ENCODE measurements around the gene CCDC63. TPM values are rescaled to one million over a fixed set of nuclear protein-coding genes. Genes with fewer than 3 reads are reported as not detected.
"Not testable (repeated sequence)": the region's sequence is repeated elsewhere in the genome, so short reads cannot be mapped to it uniquely, and the experiment has no call there.

The CCDC63 gene
- total RNA-seq, 1 donor: not detected

GRCh38 chr12:110943373-110943772 is 96.6 kb downstream of the CCDC63 start:
- Histone ChIP-seq H3K9me3 (ENCODE audit: low read depth, low read length) (peaks cover 2% of the 10 kb centered on the region), H3K4me2 (ENCODE audit: insufficient read depth, low read length) (no peak overlapping the region), H2AFZ (ENCODE audit: low read length) (no peak overlapping the region), H4K20me1 (ENCODE audit: insufficient read depth, low read length) (no peaks in the 10 kb centered on the region), H3K27ac (ENCODE audit: low read depth, low read length) (no peak overlapping the region), H3K36me3 (ENCODE audit: insufficient read depth, low read length) (no peaks in the 10 kb centered on the region), H3K4me1 (ENCODE audit: insufficient read depth, low read length) (no peaks in the 10 kb centered on the region), H3K4me3 (ENCODE audit: insufficient read depth, low read length) (no peak overlapping the region), H3K79me2 (ENCODE audit: insufficient read depth, low read length) (no peaks in the 10 kb centered on the region), H3K27me3 (ENCODE audit: insufficient read depth, low read length) (no peaks in the 10 kb centered on the region)
- TF ChIP-seq CTCF (IDR thresholded peaks at IDR 0.05; ENCODE audit: extremely low read depth, low read depth, low read length): no peak
- no peak for DNase-seq (ENCODE audit: insufficient read length, low spot score, missing footprints)

GRCh38 chr12:110948041-110948440 is 101.3 kb downstream of the CCDC63 start:
- Histone ChIP-seq H3K4me1 (ENCODE audit: insufficient read depth, low read length) (no peaks in the 10 kb centered on the region), H3K27ac (ENCODE audit: low read depth, low read length) (no peak overlapping the region), H3K4me2 (ENCODE audit: insufficient read depth, low read length) (no peak overlapping the region), H3K79me2 (ENCODE audit: insufficient read depth, low read length) (no peaks in the 10 kb centered on the region), H3K4me3 (ENCODE audit: insufficient read depth, low read length) (no peak overlapping the region), H3K27me3 (ENCODE audit: insufficient read depth, low read length) (no peaks in the 10 kb centered on the region), H3K36me3 (ENCODE audit: insufficient read depth, low read length) (no peaks in the 10 kb centered on the region), H2AFZ (ENCODE audit: low read length) (no peak overlapping the region), H3K9me3 (ENCODE audit: low read depth, low read length) (peaks cover 2% of the 10 kb centered on the region), H4K20me1 (ENCODE audit: insufficient read depth, low read length) (no peaks in the 10 kb centered on the region)
- no peak for DNase-seq (ENCODE audit: insufficient read length, low spot score, missing footprints)
- TF ChIP-seq CTCF (IDR thresholded peaks at IDR 0.05; ENCODE audit: extremely low read depth, low read depth, low read length): no peak

- not testable (repeated sequence) for H3K36me3 ChIP-seq (ENCODE audit: insufficient read depth, low read length); H2AFZ ChIP-seq (ENCODE audit: low read length); DNase-seq (ENCODE audit: insufficient read length, low spot score, missing footprints); H3K27me3 ChIP-seq (ENCODE audit: insufficient read depth, low read length); H3K79me2 ChIP-seq (ENCODE audit: insufficient read depth, low read length); H3K9me3 ChIP-seq (ENCODE audit: low read depth, low read length); H4K20me1 ChIP-seq (ENCODE audit: insufficient read depth, low read length); H3K4me2 ChIP-seq (ENCODE audit: insufficient read depth, low read length); H3K4me3 ChIP-seq (ENCODE audit: insufficient read depth, low read length); H3K27ac ChIP-seq (ENCODE audit: low read depth, low read length); H3K4me1 ChIP-seq (ENCODE audit: insufficient read depth, low read length)
These were observed 103.7 kb downstream of the CCDC63 start for GRCh38 chr12:110950466-110950865.

- H3K9me3 ChIP-seq (ENCODE audit: low read depth, low read length); H3K36me3 ChIP-seq (ENCODE audit: insufficient read depth, low read length); H3K4me3 ChIP-seq (ENCODE audit: insufficient read depth, low read length); H4K20me1 ChIP-seq (ENCODE audit: insufficient read depth, low read length); H3K4me1 ChIP-seq (ENCODE audit: insufficient read depth, low read length); H3K27me3 ChIP-seq (ENCODE audit: insufficient read depth, low read length); DNase-seq (ENCODE audit: insufficient read length, low spot score, missing footprints); H3K27ac ChIP-seq (ENCODE audit: low read depth, low read length); H3K79me2 ChIP-seq (ENCODE audit: insufficient read depth, low read length); H2AFZ ChIP-seq (ENCODE audit: low read length); H3K4me2 ChIP-seq (ENCODE audit: insufficient read depth, low read length): not testable (repeated sequence)
These were observed 104.1 kb downstream of the CCDC63 start for GRCh38 chr12:110950867-110951266.

Other genes starting within 250 kb of the CCDC63 start
- gene TCTN1, start 232.9 kb upstream of the CCDC63 start, total RNA-seq: 45.2 and 61.9 TPM in 2 replicates
- gene HVCN1, start 157.9 kb upstream of the CCDC63 start, total RNA-seq: 2.1 and 2.9 TPM in 2 replicates
- 107 and 114 TPM in 2 replicates for gene PPP1CC, start 104.1 kb upstream of the CCDC63 start, total RNA-seq
- gene MYL2, start 73.6 kb downstream of the CCDC63 start, total RNA-seq: not detected in 2 replicates
- gene CUX2, start 187.2 kb downstream of the CCDC63 start, total RNA-seq: not detected in 2 replicates